Measurements from ENCODE around the gene MRPL47. TPM values are rescaled to one million over a fixed set of nuclear protein-coding genes. Genes with fewer than 3 reads are reported as not detected.
A peak's percentile ranks its signal among the peaks of the same experiment; 100 is the strongest.

Gene MRPL47
- total and polyA plus RNA-seq, 2 of the 13 experiments (the other 11 are each of a cell fraction or from before 2014, with no cell fraction given) = 36.1 to 83.8 TPM

- TF ChIP-seq ZNF496 (CRISPR knock-in tag; IDR thresholded peaks at IDR 0.05; ENCODE audit: insufficient replicate concordance) (no peak), ZNF564 (CRISPR knock-in tag; IDR thresholded peaks at IDR 0.05) (no peak), ZNF33B (CRISPR knock-in tag; IDR thresholded peaks at IDR 0.05) (peak; percentile 26; the same call in 1 of the 2 replicates), ZNF513 (CRISPR knock-in tag; conservative IDR thresholded peaks at IDR 0.05) (no peak), ZNF563 (CRISPR knock-in tag; IDR thresholded peaks at IDR 0.05) (peak; percentile 52), ZBTB42 (CRISPR knock-in tag; IDR thresholded peaks at IDR 0.05) (no peak), BCLAF1 (IDR thresholded peaks at IDR 0.05) (no peak), ZBTB2 (CRISPR knock-in tag; IDR thresholded peaks at IDR 0.05; ENCODE audit: low read depth) (no peak), NFRKB (IDR thresholded peaks at IDR 0.05) (no peak), AKNA (CRISPR knock-in tag; IDR thresholded peaks at IDR 0.05; ENCODE audit: borderline replicate concordance) (no peak), ZNF747 (CRISPR knock-in tag; IDR thresholded peaks at IDR 0.05; ENCODE audit: borderline replicate concordance) (peak; percentile 76; the same call in 1 of the 2 replicates), ETS1 (CRISPR knock-in tag; IDR thresholded peaks at IDR 0.05) (no peak), ZNF652 (CRISPR knock-in tag; IDR thresholded peaks at IDR 0.05; ENCODE audit: borderline replicate concordance, low read depth) (no peak), ZSCAN25 (CRISPR knock-in tag; IDR thresholded peaks at IDR 0.05) (no peak), BRD4 (CRISPR knock-in tag; IDR thresholded peaks at IDR 0.05) (no peak)
Observed at GRCh38 chr3:179562591-179563270, 41.7 kb downstream of the MRPL47 start, which contains the start of gene ACTL6A (continued).
